NOMO-1 treated with dmso at 0.1 percent for 144 hours (cell line): ENCODE data around the gene KLHDC8B.

Experiments used
- DNase-seq: peaks from one replicate; lab custom pipeline; 2025; ENCODE audit not compliant: unreplicated experiment; lab: John Stamatoyannopoulos, UW

The KLHDC8B gene

GRCh38 chr3:49171119-49171774, at the start of gene KLHDC8B:
Gene KLHDC8B (plus strand): TSS chr3:49171598. CDS start chr3:49172770, 1,172 bp downstream.
- peak; percentile 46 for DNase-seq

GRCh38 chr3:49122022-49122421, 49.4 kb upstream of the KLHDC8B start:
- DNase-seq = no peak

DNA sequence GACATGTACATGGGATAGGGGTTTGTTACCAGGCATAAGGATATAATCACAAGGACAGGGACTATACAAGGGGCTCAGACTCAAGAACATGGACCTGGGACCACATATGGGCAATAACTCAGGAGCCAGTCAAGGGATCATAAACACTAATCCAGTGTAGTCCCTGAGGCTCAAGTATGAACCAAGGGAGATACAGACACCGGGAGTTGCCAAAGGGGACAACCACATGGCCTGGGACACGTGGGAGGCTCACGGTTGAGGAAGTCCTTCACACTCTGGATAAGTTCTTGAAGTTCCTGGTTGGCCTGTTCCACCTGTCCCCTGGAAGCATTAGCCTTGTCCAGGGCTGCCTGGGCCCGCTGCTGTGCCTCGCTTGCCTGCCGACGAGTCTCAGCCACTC, 48.9 kb upstream of the KLHDC8B start:
- no peak for DNase-seq

GRCh38 chr3:49122886-49123545, 48.4 kb upstream of the KLHDC8B start:
- DNase-seq = no peak

DNA sequence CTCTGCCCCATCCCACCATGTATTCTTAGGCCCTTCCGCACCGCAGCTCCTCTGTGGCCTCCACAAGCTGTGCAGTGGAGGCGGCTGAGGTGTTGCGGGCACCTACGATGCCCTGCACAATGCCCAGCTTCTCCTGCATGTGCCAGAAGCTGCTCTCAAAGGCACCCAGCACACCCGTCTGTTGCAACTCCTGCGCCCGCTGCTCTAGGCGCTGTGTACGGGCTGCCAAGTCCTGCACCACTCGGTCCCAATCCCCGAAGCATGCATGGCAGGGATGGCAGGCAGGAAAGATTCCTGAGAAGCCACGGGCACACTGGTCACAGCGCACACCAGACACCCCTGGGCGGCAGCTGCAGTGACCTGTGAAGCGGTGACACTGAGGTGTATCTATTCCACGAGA, 47.7 kb upstream of the KLHDC8B start:
- DNase-seq = no peak

- DNase-seq = no peak
Measured at GRCh38 chr3:49124203-49124602, 47.2 kb upstream of the KLHDC8B start.

GRCh38 chr3:49124991-49125670, 46.3 kb upstream of the KLHDC8B start:
- no peak for DNase-seq

- no peak for DNase-seq
Measured at GRCh38 chr3:49131040-49131439, 40.4 kb upstream of the KLHDC8B start.

DNA sequence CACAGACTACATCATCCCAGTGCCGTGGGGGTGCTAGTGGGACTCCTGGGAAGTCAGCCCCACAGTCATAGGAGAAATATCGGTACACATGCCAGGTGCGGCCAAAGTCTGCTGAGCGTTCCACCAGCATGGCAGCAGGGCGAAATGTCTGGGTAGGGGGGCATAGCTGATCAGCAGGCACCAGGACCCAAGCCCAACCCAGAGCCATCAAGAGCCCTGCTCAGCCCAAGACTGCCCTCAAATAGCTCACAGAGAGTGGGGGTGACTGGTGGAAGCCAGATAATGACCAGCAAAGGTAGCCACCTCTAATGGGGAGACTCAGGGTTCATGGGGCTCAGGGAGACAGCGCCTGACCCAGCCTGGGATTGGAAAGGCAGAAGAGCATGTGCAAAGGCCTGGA, 39.8 kb upstream of the KLHDC8B start:
- DNase-seq = no peak

DNA sequence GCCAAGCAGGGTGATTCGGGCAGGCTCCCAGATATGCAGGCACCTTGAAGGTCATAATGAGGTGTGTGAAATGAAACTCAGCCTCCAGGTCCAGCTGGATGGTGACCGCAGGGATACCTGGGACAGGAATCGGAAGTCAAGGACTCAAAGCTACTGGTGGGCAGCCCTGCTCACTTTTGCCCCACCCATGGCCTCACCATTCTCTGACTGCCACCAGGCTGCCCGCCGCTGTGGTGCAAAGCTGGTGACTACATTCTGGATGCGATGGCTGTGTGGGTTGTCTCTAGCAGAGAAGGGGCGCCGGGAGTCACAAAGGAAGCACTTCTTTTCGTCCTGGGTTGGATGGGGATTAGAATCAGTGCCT, 39.3 kb upstream of the KLHDC8B start:
- DNase-seq = no peak

GRCh38 chr3:49132437-49133225, 38.8 kb upstream of the KLHDC8B start, which contains the start of gene LAMB2:
Gene LAMB2 (minus strand): TSS chr3:49133050. CDS start chr3:49132867, 183 bp downstream.
- DNase-seq = no peak

GRCh38 chr3:49133226-49133951, 38.0 kb upstream of the KLHDC8B start:
- DNase-seq = no peak

DNA sequence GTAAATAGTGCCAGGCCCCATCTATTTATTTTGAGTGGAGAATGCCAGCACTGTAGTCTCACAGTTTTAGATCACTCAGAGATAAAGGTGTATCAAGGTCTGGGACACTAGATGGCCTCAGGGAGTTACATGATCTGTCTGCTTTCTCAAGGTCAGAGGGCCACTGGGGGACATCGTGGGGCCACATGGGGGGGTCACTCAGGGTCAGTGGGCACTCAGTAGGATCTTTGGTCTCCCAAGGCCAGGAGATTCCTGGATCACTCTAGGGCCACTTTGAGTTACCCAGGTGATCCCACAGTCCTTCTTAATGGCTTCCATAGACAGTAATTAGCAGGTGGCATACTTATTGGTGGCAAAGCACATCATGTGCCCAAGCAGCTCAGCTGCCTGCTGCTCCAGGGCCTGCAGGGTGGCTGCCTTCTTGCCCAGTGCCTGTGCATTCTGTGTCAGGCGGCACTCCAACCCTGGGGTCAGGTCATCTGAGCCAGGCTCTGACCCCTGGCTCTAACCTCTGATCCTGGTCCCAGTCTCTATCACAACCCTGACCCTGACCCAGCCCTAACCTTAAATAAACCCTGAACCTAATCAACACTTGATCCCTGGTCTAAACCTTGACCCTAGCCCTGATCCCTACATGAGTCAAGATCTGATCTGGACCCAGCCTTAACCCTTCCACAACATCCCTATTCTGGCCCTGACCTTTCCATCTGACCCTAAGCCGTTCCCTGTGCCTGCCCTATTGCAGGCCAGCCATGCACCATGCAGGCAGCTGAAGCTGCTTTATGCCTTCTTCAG, 36.7 kb upstream of the KLHDC8B start:
- no peak for DNase-seq

DNA sequence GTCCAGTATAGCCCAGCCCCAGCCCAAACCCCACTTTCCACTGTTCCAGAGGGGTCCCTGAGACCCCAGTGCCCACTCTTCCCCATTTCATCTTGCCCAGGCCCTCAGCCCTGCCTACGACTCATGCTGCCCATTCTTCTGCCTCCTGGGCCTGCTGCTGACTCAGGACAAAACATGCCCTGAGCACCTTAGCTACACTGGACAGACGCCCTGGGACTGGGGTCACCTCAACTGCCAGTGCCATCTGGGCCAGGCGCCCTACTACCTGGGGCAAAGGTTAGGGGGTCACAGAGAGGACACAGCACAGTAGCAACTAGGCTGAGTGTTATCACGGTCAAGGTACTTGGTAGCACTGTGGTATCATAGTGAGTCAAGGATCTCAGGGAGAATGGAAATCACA, 35.9 kb upstream of the KLHDC8B start:
- no peak for DNase-seq

- DNase-seq = no peak
Measured at GRCh38 chr3:49140080-49140479, 31.3 kb upstream of the KLHDC8B start.

GRCh38 chr3:49148159-49148558, 23.2 kb upstream of the KLHDC8B start:
- no peak for DNase-seq

GRCh38 chr3:49151610-49152009, 19.8 kb upstream of the KLHDC8B start:
- no peak for DNase-seq

GRCh38 chr3:49153349-49153912, 18.0 kb upstream of the KLHDC8B start:
- no peak for DNase-seq

DNA sequence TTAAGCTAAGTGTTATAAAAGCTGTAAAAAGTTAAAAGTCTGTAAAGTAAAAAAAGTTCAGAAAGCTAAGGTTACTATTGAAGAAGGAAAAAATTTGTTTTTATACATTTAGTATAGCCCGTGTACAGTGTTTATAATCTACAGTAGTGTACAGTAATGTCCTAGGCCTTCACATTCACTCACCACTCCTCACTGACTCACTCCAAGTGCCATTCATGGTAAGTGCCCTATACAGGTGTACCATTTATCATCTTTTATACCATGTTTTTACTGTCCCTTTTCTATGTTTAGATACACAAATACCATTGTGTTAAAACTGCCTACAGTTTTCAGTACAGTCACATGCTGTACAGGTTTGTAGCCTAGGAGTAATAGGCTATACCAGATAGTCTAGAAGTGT, 14.1 kb upstream of the KLHDC8B start:
- DNase-seq = no peak
